ENCODE measurements around the gene TMEM108. TPM values are rescaled to one million over a fixed set of nuclear protein-coding genes. Genes with fewer than 3 reads are reported as not detected.
A peak's percentile ranks its signal among the peaks of the same experiment; 100 is the strongest.

Gene TMEM108
- total RNA-seq, 1 experiment from 2014 or later, result not detected

- no peak for DNase-seq (ENCODE audit: low spot score)
Measured at GRCh38 chr3:133162670-133163305, 124.6 kb downstream of the TMEM108 start.

GRCh38 chr3:133167340-133168024 is 129.3 kb downstream of the TMEM108 start:
- no peak for DNase-seq (ENCODE audit: low spot score)

- no peak for DNase-seq (ENCODE audit: low spot score)
Measured at GRCh38 chr3:133168025-133168401, 129.8 kb downstream of the TMEM108 start.

GRCh38 chr3:133169331-133170068 is 131.3 kb downstream of the TMEM108 start:
- DNase-seq (ENCODE audit: low spot score), result no peak

GRCh38 chr3:133171831-133172230 is 133.6 kb downstream of the TMEM108 start:
- no peak for DNase-seq (ENCODE audit: low spot score)

GRCh38 chr3:133181392-133182150 is 143.4 kb downstream of the TMEM108 start:
- no peak for DNase-seq (ENCODE audit: low spot score)

GRCh38 chr3:133187870-133188379 is 149.7 kb downstream of the TMEM108 start:
- no peak for DNase-seq (ENCODE audit: low spot score)

- DNase-seq (ENCODE audit: low spot score), result no peak
Measured at GRCh38 chr3:133188996-133189395, 150.8 kb downstream of the TMEM108 start.

GRCh38 chr3:133189893-133190292 is 151.7 kb downstream of the TMEM108 start:
- DNase-seq (ENCODE audit: low spot score), result no peak

- DNase-seq (ENCODE audit: low spot score), result no peak
Measured at GRCh38 chr3:133191818-133192217, 153.6 kb downstream of the TMEM108 start.

GRCh38 chr3:133192363-133192945 is 154.3 kb downstream of the TMEM108 start:
- no peak for DNase-seq (ENCODE audit: low spot score)

- DNase-seq (ENCODE audit: low spot score), result no peak
Measured at GRCh38 chr3:133192967-133193366, 154.8 kb downstream of the TMEM108 start.

- DNase-seq (ENCODE audit: low spot score), result no peak
Measured at GRCh38 chr3:133196527-133196926, 158.3 kb downstream of the TMEM108 start.

- no peak for DNase-seq (ENCODE audit: low spot score)
Measured at GRCh38 chr3:133197619-133198018, 159.4 kb downstream of the TMEM108 start.

GRCh38 chr3:133206921-133207320 is 168.7 kb downstream of the TMEM108 start:
- no peak for DNase-seq (ENCODE audit: low spot score)

GRCh38 chr3:133208184-133208583 is 170.0 kb downstream of the TMEM108 start:
- peak; percentile 2 for DNase-seq (ENCODE audit: low spot score)

- DNase-seq (ENCODE audit: low spot score), result no peak
Measured at GRCh38 chr3:133209871-133210550, 171.8 kb downstream of the TMEM108 start.

- no peak for DNase-seq (ENCODE audit: low spot score)
Measured at GRCh38 chr3:133210656-133211055, 172.5 kb downstream of the TMEM108 start.

GRCh38 chr3:133211449-133211848 is 173.3 kb downstream of the TMEM108 start:
- no peak for DNase-seq (ENCODE audit: low spot score)

GRCh38 chr3:133211856-133212255 is 173.7 kb downstream of the TMEM108 start:
- no peak for DNase-seq (ENCODE audit: low spot score)

- no peak for DNase-seq (ENCODE audit: low spot score)
Measured at GRCh38 chr3:133213937-133214336, 175.7 kb downstream of the TMEM108 start.
